Activated CD4-positive, alpha-beta T cell treated with anti-CD3 and anti-CD28 coated beads for 48 hours (primary cell): Measurements from ENCODE around the gene PCBP3.

Source experiments
- DNase-seq: peaks from one replicate; pipeline ENCODE4 v3.0.0-alpha.2; 2020

Gene PCBP3

DNA sequence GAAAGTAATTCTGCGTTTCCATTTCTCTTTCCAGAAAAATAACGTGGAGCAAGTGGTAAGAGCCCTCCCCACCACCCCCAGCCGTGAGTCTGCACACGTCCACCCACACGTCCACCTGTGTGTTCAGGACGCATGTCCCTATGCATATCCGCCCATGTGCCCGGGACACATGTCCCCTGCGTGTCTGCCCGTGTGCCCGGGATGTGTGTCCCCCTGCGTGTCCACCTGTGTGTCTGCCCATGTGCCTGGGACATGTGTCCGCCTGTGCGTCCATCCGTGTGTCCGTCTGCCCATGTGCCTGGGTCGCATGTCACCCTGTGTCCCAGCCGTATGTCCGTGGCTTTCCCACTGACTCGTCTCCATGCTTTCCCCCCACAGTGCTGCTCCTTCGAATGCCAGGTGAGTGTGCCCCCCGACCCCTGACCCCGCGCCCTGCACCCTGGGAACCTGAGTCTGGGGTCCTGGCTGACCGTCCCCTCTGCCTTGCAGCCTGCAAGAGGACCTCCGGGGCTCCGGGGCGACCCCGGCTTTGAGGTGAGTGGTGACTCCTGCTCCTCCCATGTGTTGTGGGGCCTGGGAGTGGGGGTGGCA lies 343.7 kb downstream of the PCBP3 start:
- DNase-seq, result peak; percentile 1

DNA sequence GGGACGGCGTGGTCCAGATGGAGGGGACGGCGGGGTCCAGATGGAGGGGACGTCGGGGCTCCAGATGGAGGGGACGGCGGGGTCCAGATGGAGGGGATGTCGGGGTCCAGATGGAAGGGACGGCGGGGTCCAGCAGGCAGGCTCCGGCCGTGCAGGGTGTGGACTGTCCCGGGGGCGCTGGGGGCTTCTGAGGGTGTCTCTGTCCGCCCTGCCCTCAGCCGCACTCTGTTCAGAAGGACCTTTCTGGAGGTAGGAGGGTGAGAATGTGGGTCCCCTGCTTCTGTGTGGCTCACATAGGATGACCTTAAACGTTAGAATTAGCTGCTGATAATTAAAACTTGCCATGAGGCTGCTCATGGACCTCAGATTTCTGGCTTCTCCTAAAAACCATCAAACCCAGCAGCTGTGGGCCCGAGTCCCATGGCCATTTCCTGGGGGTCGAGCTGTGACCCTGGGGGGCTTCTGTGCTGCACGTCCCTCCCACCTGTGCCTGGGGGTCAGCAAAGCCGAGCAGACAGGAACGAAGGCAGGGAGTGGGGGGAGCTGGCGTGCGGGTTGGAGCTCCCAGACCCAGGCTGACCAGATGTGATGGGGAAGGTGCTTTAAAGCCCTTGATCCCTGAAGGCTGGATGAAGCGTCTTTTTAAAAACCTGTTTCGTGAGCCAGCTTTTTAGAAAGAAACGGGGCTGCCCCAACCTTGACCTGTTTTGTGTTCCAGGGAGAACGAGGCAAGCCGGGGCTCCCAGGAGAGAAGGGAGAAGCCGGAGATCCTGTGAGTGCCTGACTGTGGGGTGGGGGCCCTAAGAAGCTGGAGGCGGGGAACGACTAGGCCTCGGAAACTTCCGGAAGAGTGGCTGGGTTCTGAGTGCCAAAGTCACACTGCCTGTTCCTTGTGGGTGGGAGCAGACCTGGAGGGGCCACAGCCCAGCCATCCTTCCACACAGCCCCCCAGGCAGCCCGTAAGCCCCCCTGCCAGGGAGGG lies 345.1 kb downstream of the PCBP3 start:
- peak; percentile 1 for DNase-seq

DNA sequence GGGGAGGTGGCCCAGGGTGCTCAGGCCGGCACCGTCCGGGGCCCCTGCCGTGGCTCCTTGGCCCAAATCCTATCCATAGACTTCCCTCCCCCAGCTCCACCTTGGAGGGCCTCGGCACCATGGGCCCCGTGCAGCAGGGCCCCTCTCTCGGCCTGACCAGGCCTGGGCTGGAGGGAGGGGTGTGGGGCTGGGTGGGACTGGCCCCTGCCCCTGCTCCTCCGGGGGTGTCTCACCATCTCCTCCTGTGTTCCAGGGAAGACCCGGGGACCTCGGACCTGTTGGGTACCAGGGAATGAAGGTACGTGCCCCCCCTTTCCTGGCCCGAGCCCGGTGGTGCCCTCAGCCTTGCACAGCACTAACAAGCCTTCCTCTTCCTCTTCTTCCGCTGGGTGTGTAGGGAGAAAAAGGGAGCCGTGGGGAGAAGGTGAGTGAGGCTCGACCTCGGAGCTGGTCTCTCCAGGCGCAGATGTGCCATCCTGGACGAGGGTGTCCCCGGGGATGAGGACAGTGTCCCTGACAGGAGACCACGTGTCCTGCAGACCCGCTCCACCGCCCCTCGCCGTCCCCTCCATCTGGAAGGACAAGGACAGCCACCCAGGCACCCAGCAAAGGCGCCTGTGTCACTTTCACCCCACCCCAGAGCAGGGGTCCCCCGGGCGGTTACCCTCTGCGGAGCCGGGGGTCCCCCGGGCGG lies 346.0 kb downstream of the PCBP3 start:
- DNase-seq, result peak; percentile 1

DNA sequence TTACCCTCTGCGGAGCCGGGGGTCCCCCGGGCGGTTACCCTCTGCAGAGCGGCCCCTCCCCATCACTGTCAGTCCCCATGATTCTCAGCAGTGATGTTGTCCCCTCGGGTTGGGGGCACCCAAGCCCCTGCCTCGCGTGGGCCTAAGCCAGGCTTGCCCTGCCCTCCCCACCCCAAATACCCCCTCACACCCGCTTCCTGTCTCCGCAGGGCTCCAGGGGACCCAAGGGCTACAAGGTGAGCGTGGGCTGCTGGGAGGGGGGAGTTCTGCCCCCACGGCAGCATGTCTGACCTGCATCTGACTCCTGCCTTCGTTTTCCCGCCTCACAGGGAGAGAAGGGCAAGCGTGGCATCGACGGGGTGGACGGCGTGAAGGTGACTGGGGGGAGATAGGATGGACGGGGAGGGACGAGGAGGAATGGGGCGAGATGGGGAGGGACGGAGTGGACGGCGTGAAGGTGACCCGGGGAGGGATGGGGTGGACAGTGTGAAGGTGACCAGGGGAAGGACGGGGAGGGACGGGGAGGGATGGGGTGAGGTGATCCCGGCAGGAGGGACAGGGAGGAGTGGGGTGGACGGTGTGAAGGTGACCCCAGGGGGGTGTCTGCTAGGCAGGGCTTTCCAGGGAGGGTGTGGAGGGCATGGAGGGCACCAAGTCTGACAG lies 346.7 kb downstream of the PCBP3 start:
- peak; percentile 1 for DNase-seq

DNA sequence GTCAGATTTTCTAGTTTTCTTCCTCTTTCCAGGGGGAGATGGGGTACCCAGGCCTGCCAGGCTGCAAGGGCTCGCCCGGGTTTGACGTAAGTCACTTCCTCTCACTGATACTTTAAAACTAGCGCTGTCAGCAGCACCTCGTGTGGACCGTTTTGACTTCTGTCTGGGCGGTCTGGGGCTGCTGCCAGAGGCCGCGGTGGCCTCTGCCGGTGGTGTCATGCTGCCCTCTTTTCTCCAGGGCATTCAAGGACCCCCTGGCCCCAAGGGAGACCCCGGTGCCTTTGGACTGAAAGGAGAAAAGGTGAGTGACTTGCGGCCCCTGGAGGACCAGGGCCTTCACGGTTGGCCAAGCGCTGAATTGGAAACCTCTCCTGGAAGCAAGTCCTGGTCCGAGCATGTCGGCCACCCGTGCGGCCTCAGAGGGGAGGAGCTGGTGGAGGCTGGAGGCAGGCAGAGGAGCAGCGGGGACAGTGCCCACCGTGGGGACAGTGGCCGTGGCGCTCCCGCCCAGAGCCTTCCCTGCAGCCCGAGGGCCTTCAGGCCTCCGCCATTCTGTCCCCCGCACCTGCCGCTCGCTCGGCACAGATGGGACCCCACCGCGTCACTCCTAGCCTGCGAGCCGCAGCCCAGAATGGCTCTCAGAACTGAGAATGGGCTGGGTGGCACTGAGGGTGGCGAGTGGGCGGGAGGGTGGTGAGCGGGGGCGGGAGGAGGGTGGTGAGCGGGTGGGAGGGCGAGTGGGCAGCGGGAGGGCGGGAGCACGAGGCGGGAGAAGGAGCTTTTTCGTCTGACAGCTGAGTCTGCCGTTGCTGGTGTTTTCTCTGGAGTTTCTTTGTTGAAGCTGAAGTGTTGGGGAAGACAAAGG lies 347.4 kb downstream of the PCBP3 start:
- DNase-seq, result peak; percentile 1

DNA sequence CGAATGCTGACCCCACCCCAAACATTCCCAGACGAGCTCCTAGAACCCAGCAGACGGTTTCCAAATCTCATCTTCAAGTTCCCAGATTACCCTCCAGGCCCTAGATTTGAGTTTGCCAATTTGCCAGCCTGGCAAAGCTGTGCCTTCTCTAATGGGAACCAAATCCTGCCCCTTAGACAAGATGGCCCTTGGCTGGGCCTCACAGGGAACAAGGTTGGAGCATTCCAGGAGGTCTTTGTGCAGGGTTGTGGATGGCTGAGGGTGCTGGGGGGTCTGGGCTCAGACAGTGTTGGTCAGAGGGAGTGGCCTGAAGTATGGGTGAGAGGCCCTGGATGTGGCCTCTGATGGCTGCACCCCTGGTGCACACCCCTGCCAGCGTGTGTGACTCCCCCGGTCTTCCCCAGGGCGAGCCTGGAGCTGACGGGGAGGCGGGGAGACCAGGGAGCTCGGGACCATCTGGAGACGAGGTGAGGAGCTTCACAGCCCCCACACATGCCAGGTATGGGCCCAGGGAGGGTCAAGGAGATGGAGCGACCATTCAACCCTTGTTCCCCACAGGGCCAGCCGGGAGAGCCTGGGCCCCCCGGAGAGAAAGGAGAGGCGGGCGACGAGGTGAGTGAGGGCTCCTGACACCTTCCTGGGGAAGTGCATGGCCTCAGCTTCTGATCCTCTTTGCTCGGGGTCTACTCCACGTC lies 348.2 kb downstream of the PCBP3 start:
- DNase-seq, result peak; percentile 1
